HG03457 (cell line): ENCODE results near the gene TMEM233.

ENCODE experiments used
- ATAC-seq: cut with Tn5 transposase; IDR thresholded peaks from one replicate; pipeline ENCODE4 v1.9.1; 2021; ENCODE audit warnings: moderate number of reproducible peaks; ENCODE audit not compliant: unreplicated experiment

TMEM233 gene

DNA sequence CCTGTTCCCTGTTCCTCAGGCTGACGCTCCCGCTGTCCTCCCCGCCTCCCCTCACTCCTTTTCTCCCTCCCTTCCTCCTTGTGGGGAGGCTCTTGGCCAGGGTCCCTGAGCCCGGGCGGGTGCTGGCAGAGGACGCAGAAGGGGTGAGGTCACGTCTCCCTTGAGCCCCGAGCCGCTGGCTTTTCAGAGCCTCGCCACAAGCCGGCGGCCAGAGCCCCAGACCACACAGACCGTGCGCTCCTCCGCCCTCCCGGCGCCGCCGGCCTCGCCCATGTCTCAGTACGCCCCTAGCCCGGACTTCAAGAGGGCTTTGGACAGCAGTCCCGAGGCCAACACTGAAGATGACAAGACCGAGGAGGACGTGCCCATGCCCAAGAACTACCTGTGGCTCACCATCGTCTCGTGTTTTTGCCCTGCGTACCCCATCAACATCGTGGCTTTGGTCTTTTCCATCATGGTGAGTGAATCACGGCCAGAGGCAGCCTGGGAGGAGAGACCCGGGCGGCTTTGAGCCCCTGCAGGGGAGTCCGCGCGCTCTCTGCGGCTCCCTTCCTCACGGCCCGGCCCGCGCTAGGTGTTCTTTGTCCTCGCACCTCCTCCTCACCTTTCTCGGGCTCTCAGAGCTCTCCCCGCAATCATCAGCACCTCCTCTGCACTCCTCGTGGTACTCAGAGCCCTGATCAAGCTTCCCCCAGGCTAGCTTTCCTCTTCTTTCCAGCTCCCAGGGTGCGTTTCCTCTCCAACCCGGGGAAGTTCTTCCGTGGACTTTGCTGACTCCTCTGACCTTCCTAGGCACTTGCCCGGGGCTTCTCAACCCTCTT lies at the start of gene TMEM233:
TSS of gene TMEM233 (plus strand) at position 197 of the 821 bp plus-strand sequence. CDS start at position 272, 75 bp downstream.
- ATAC-seq = no peak

- no peak for ATAC-seq
Measured at GRCh38 chr12:119544765-119545625, 48.6 kb upstream of the TMEM233 start.

- ATAC-seq = no peak
Measured at GRCh38 chr12:119546340-119546739, 47.2 kb upstream of the TMEM233 start.

DNA sequence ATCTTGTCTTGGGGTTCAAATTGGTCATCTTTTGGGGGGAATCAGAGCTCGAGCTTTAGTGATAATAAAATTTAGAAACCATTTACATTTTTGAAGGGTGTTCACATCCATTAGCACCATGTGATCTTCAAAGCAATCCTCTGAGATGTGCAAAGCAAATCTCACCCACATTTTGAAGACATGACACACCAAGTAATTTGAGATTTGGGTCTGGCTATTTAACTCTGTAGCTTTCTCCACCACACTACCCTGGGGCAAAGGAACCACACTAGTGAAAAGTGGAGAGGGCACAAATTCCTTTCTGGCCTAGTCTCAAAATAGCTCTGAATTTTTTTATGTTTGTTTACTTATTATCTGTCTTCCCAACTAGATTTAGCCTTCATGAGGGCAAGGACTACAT lies 46.6 kb upstream of the TMEM233 start:
- no peak for ATAC-seq

DNA sequence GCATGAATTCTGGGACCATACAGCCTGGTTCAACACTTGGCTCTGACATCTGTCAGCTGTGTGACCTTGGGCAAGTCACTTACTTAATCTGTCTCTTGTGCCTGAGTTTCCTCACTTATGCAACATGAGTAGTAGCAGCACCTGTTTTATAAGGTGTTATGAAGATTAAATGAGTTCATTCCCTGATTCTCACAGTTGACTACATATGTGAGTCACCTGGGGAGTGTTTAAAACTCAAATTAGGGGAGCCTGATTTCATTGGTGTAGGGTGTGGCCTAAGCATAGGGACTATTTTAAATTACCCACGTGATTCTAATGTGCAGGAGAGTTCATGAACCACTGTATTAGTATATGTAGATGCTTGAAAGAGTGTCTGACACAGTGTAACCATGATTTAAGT lies 36.7 kb upstream of the TMEM233 start:
- ATAC-seq = no peak

GRCh38 chr12:119565404-119565803 lies 28.2 kb upstream of the TMEM233 start:
- ATAC-seq = no peak

DNA sequence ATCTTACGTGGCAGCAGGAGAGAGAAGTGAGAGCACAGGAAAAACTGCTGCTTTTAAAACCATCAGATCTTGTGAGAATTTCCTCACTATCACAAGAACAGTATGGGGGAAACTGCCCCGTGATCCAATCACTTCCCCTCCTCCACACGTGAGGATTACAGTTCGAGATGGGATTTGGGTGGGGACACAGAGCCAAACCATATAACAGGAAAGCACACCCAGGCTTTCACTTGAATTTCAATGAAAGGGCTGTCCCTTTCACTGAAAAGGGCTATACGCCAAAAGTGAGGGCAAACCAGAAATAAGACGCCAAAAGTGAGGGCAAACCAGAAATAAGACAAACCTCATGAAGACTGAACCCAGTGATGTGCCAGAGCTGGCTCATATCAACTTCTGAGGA lies 22.8 kb upstream of the TMEM233 start:
- no peak for ATAC-seq

DNA sequence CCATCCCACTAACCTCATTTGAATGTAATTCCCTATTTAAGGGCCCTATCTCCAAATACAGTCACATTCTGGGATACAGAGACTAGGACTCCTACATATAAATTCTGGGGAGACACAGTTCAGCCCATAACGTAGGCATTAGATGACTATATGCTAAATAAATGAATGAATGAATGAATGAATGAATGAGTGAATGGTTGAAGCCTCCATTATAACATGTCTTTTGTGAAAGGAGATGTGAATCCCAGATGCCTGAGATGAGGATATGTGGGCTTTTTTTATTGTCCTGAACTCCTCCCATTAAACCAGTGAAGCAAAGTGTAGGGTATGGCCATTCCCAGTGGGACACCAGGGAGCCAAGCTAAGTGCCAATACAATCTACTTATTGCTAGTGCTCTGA lies 20.5 kb upstream of the TMEM233 start:
- no peak for ATAC-seq

DNA sequence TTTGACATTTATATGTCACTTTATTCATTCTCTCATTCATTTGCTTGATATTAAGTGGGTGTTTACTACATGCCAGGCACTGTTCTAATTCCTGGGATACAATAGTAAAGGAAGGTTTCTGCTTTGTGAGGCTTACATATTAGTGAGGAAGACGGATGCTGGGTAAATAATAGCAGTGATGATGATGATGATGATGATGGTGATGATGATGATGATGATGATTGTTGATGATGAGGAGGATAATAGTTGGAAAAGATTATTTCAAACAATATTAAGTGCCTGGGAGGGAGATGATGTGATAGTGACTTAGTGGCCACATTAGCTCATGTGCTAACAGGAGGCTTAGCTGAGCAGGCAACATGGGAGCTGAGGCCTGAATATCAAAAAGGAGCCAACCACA lies 19.3 kb upstream of the TMEM233 start:
- no peak for ATAC-seq

DNA sequence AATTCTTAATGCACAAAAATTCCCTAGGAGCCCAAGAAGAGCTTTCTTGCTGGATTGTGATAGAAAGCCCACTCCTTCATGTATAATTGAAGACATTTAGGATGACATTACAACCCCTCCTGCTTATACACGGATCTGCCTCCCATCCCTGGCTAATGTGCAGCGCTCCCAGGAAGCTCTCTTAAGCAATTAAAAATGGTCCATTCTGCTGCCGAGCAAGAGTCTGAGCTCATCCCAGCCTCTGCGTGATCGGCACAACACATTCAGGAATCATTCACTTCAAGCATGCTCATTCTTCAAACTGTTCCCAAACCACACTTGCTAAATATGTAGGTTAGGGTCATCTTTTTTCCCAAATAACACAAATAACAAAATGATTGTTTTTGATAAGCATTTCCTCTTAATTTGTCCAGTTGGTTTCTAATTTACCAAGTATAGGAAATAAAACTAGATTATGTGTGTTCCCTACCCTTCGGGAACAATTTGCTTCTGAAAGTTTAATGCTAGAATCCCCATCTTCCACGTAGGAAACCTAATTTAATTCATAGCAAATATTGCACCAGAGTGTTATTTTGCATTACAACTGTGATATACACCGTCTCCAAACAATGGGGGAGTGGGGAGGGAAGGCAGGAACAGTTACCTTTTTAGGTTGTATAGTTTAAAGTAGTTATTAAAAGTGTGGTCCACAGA lies 17.3 kb upstream of the TMEM233 start:
- ATAC-seq = no peak

DNA sequence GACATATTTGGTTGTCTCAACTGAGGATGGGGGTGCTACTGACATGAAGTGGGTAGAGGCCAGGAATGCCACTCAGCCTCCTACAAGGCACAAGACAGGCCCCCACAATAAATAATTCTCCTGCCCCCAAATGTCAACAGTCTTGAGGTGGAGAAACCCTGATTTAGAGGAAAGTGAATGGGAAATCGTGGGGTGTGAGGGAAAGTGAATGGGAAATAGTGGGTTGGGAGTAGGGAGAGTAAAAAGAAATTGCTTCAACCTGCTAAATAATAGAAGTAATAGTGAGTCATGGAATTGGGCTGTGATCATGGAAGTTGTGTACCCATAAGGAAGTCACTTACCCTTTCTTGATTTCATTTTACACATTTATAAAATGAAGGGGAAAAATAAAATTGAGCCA lies 16.7 kb upstream of the TMEM233 start:
- ATAC-seq = no peak

- ATAC-seq = no peak
Measured at GRCh38 chr12:119578112-119578511, 15.5 kb upstream of the TMEM233 start.

GRCh38 chr12:119589097-119589496 lies 4.5 kb upstream of the TMEM233 start:
- ATAC-seq = no peak

DNA sequence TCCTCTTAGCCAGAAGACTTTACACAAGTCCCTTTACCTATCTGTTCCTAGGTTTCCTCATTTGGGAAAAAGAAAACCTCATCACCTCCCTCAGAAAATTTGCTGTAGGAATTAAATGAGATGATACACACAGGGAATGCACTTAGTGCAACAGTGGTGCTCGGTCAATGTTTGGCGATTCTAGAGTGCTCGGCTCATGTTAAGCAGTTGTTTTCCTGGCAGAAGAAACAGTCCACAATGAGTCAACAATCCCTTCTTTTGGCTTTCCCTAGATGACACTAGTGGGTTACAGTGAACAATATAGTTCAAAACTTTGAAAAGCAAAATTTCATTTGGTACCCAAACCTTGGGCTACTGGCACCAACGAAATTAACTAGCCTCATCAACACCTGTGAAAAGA lies 3.9 kb upstream of the TMEM233 start:
- ATAC-seq = no peak

DNA sequence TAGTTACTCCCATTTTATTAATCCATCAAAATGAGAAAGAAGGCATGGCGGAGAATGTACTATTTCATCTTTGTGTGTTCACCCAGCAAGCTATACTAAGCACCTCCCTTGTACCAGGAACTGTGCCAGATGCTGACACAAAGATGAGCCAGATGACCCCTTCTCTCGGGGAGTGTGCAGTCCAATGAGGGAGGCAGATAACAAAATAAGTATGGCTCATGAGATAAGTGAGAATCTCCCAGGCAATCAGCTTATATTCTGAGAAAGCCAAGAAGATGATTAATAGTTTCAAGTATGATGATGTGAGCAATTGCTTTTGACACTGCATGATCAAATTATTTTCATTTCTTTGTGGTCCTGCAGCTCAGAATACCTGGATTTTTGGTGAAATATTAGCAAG lies 1.3 kb upstream of the TMEM233 start:
- no peak for ATAC-seq

DNA sequence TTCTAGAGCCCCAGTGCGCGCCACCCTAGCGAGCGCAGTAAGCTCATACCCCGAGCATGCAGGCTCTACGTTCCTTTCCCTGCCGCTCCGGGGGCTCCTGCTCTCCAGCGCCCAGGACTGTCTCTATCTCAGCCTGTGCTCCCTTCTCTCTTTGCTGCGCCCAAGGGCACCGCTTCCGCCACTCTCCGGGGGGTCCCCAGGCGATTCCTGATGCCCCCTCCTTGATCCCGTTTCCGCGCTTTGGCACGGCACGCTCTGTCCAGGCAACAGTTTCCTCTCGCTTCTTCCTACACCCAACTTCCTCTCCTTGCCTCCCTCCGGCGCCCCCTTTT lies 791 bp downstream of the TMEM233 start:
- ATAC-seq = no peak

- no peak for ATAC-seq
Measured at GRCh38 chr12:119594772-119595445, 1.3 kb downstream of the TMEM233 start.

DNA sequence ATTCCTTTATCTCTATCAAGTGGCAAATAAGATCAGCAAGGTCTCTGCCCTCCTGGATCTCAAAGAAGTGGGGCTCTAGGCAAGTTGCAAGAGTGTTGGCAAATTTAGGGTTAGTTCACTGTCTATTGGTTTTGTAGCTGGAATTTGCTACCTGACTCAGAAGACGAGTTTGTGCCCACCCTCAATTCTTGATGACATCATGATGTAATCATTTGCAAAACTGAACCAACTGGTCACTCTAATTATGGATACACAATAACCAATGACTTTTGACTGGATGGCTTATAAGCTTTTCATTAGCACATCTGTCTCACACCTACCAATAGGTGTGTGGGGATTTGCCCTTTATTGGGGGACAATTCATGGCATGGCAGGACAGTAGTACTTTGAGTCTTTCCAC lies 4.6 kb downstream of the TMEM233 start:
- ATAC-seq = no peak

- ATAC-seq = no peak
Measured at GRCh38 chr12:119601877-119602733, 8.5 kb downstream of the TMEM233 start.

DNA sequence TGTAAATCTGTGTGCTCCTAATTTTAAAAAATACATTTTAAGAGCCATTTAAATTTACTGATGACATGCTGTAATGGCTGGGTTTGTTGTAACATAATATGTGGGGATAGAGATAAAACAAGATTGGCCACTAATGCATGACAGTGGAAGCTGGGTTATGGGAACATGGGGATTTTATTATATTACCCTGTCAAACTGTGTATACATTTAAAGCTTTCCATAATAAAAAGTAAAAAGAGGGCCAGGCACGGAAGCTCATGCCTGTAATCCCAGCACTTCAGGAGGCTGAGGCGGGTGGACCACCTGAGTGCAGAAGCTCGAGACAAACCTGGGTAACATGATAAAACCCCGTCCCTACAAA lies 9.1 kb downstream of the TMEM233 start:
- ATAC-seq = no peak
